SHP77 treated with DMSO at 0.1 percent for 48 hours (cell line): Measurements from ENCODE around the gene ALLC.
"Not testable (repeated sequence)": the region's sequence is repeated elsewhere in the genome, so short reads cannot be mapped to it uniquely, and the experiment has no call there.

Experiments used
- DNase-seq: peaks from one replicate; lab custom pipeline; 2025; lab: John Stamatoyannopoulos, UW

The ALLC gene

GRCh38 chr2:3626118-3626811, 31.7 kb upstream of the ALLC start:
- DNase-seq: no peak

GRCh38 chr2:3626812-3627499, 31.0 kb upstream of the ALLC start:
- no peak for DNase-seq

- DNase-seq: no peak
Measured at GRCh38 chr2:3627500-3628100, 30.4 kb upstream of the ALLC start.

GRCh38 chr2:3628241-3628679, 29.7 kb upstream of the ALLC start:
- DNase-seq: no peak

- DNase-seq: peak; percentile 34
Measured at GRCh38 chr2:3628800-3629199, 29.2 kb upstream of the ALLC start.

- DNase-seq: no peak
Measured at GRCh38 chr2:3630631-3631030, 27.4 kb upstream of the ALLC start.

GRCh38 chr2:3631161-3631850, 26.7 kb upstream of the ALLC start:
- DNase-seq: no peak

- DNase-seq: no peak
Measured at GRCh38 chr2:3631851-3632659, 25.9 kb upstream of the ALLC start.

- peak; percentile 77 for DNase-seq
Measured at GRCh38 chr2:3633089-3633981, 24.7 kb upstream of the ALLC start.

GRCh38 chr2:3633982-3634595, 23.9 kb upstream of the ALLC start:
- no peak for DNase-seq

GRCh38 chr2:3634596-3635121, 23.3 kb upstream of the ALLC start:
- DNase-seq: no peak

- no peak for DNase-seq
Measured at GRCh38 chr2:3635171-3635974, 22.6 kb upstream of the ALLC start.

- not testable (repeated sequence) for DNase-seq
Measured at GRCh38 chr2:3635975-3636327, 22.0 kb upstream of the ALLC start.

- no peak for DNase-seq
Measured at GRCh38 chr2:3636586-3637310, 21.3 kb upstream of the ALLC start.

GRCh38 chr2:3637311-3637675, 20.7 kb upstream of the ALLC start:
- DNase-seq: no peak

GRCh38 chr2:3637692-3638455, 20.1 kb upstream of the ALLC start:
- DNase-seq: no peak

- no peak for DNase-seq
Measured at GRCh38 chr2:3638456-3638810, 19.6 kb upstream of the ALLC start.

GRCh38 chr2:3639015-3639630, 18.9 kb upstream of the ALLC start:
- DNase-seq: no peak
